Duodenal mucosa (tissue), 2 donors: ENCODE measurements around the gene TMEM117.
"Not testable (repeated sequence)": the region's sequence is repeated elsewhere in the genome, so short reads cannot be mapped to it uniquely, and the experiment has no call there.

Experiments used
- H3K27ac ChIP-seq: one replicate; pipeline ENCODE4 v1.7.0; 2013; ENCODE audit warnings: low read depth, low read length
- H3K27me3 ChIP-seq, 2 donors: one replicate each; pipeline ENCODE4 v1.7.0; 2013; ENCODE audit warnings: low read length in 2 of 2, control low read depth in 1 of 2; ENCODE audit not compliant: insufficient read depth in 2 of 2, control insufficient read depth in 1 of 2
- H3K36me3 ChIP-seq, 2 donors: one replicate each; pipeline ENCODE4 v1.7.0; 2013; ENCODE audit warnings: low read length in 2 of 2, control low read depth in 1 of 2; ENCODE audit not compliant: insufficient read depth in 2 of 2, control insufficient read depth in 1 of 2
- H3K4me1 ChIP-seq, 2 donors: one replicate each; pipeline ENCODE4 v1.7.0; 2013; ENCODE audit warnings: low read length in 2 of 2, control low read depth in 1 of 2; ENCODE audit not compliant: insufficient read depth in 2 of 2, control insufficient read depth in 1 of 2
- H3K4me3 ChIP-seq, 2 donors: one replicate each; pipeline ENCODE4 v1.7.0; 2013; ENCODE audit warnings: low read length in 2 of 2, low read depth in 1 of 2
- H3K9ac ChIP-seq, 2 donors: one replicate each; pipeline ENCODE4 v1.7.0; 2013; ENCODE audit warnings: low read length in 2 of 2, low read depth in 1 of 2
- H3K9me3 ChIP-seq, 2 donors: one replicate each; pipeline ENCODE4 v1.7.0; 2013; ENCODE audit warnings: low read length in 2 of 2, control low read depth in 1 of 2; ENCODE audit not compliant: control insufficient read depth in 1 of 2

TMEM117 gene

GRCh38 chr12:43858991-43859390 lies 23.1 kb downstream of the TMEM117 start:
- H3K9me3 ChIP-seq, result no peaks in the 10 kb centered on the region
- H3K9ac ChIP-seq, result no peak overlapping the region

GRCh38 chr12:43861015-43861839 lies 25.3 kb downstream of the TMEM117 start:
- H3K4me1 ChIP-seq, result peaks cover 0 to 13% of the 10 kb centered on the region in 2 donors
- no peak overlapping the region for H3K9ac ChIP-seq
- H3K4me3 ChIP-seq, result no peak overlapping the region
- H3K27me3 ChIP-seq, result no peaks in the 10 kb centered on the region
- H3K9me3 ChIP-seq, result no peaks in the 10 kb centered on the region
- no peak overlapping the region for H3K27ac ChIP-seq
- H3K36me3 ChIP-seq, result peaks cover 0 to 3% of the 10 kb centered on the region in 2 donors

More at GRCh38 chr12:43858991-43859390, 23.1 kb downstream of the TMEM117 start:
- Histone ChIP-seq H3K4me1 (peaks cover 0 to 13% of the 10 kb centered on the region in 2 donors), H3K27me3 (no peaks in the 10 kb centered on the region), H3K4me3 (no peak overlapping the region), H3K36me3 (no peaks in the 10 kb centered on the region), H3K27ac (no peak overlapping the region)

GRCh38 chr12:43861840-43862150 lies 25.9 kb downstream of the TMEM117 start:
- H3K9me3 ChIP-seq, result no peaks in the 10 kb centered on the region

GRCh38 chr12:43863770-43864366 lies 28.0 kb downstream of the TMEM117 start:
- Histone ChIP-seq H3K27me3 (no peaks in the 10 kb centered on the region), H3K9ac (no peak overlapping the region), H3K27ac (no peak overlapping the region)

More at GRCh38 chr12:43861840-43862150, 25.9 kb downstream of the TMEM117 start:
- Histone ChIP-seq H3K4me3 (no peak overlapping the region), H3K27me3 (no peaks in the 10 kb centered on the region), H3K4me1 (peaks cover 0 to 12% of the 10 kb centered on the region in 2 donors), H3K27ac (no peak overlapping the region), H3K36me3 (peaks cover 0 to 3% of the 10 kb centered on the region in 2 donors), H3K9ac (no peak overlapping the region)

GRCh38 chr12:43864557-43864956 lies 28.7 kb downstream of the TMEM117 start:
- not testable (repeated sequence) for H3K27ac ChIP-seq, H3K4me1 ChIP-seq, H3K9me3 ChIP-seq, H3K9ac ChIP-seq, H3K4me3 ChIP-seq, H3K27me3 ChIP-seq, H3K36me3 ChIP-seq

More at GRCh38 chr12:43863770-43864366, 28.0 kb downstream of the TMEM117 start:
- Histone ChIP-seq H3K4me1 (peaks cover 0 to 10% of the 10 kb centered on the region in 2 donors), H3K4me3 (no peak overlapping the region), H3K9me3 (no peaks in the 10 kb centered on the region), H3K36me3 (peaks cover 0 to 3% of the 10 kb centered on the region in 2 donors)

- Histone ChIP-seq H3K4me3 (no peak overlapping the region), H3K27me3 (no peaks in the 10 kb centered on the region), H3K36me3 (peaks cover 0 to 3% of the 10 kb centered on the region in 2 donors), H3K9ac (no peak overlapping the region), H3K27ac (no peak overlapping the region), H3K4me1 (no peaks in the 10 kb centered on the region), H3K9me3 (no peaks in the 10 kb centered on the region)
Observed at GRCh38 chr12:43869184-43869583, 33.3 kb downstream of the TMEM117 start.

GRCh38 chr12:43869765-43870164 lies 33.9 kb downstream of the TMEM117 start:
- not testable (repeated sequence) for H3K9me3 ChIP-seq, H3K27me3 ChIP-seq, H3K36me3 ChIP-seq, H3K27ac ChIP-seq, H3K4me1 ChIP-seq, H3K4me3 ChIP-seq, H3K9ac ChIP-seq

- H3K9me3 ChIP-seq, H3K27me3 ChIP-seq, H3K4me1 ChIP-seq: not testable (repeated sequence)
Observed at GRCh38 chr12:43871258-43871657, 35.4 kb downstream of the TMEM117 start.

GRCh38 chr12:43872396-43872795 lies 36.5 kb downstream of the TMEM117 start:
- no peak overlapping the region for H3K9ac ChIP-seq
- no peaks in the 10 kb centered on the region for H3K4me1 ChIP-seq
- no peaks in the 10 kb centered on the region for H3K36me3 ChIP-seq
- no peak overlapping the region for H3K27ac ChIP-seq
- no peaks in the 10 kb centered on the region for H3K9me3 ChIP-seq
- no peak overlapping the region for H3K4me3 ChIP-seq
- no peaks in the 10 kb centered on the region for H3K27me3 ChIP-seq

More at GRCh38 chr12:43871258-43871657, 35.4 kb downstream of the TMEM117 start:
- H3K9ac ChIP-seq, H3K27ac ChIP-seq, H3K36me3 ChIP-seq, H3K4me3 ChIP-seq: not testable (repeated sequence)

GRCh38 chr12:43878050-43878449 lies 42.2 kb downstream of the TMEM117 start:
- Histone ChIP-seq H3K27me3 (no peaks in the 10 kb centered on the region), H3K27ac (no peak overlapping the region), H3K4me3 (no peak overlapping the region), H3K4me1 (no peaks in the 10 kb centered on the region), H3K9me3 (no peaks in the 10 kb centered on the region), H3K36me3 (no peaks in the 10 kb centered on the region), H3K9ac (no peak overlapping the region)
